H9 (cell line): ENCODE data around the gene CERS3. TPM values are rescaled to one million over a fixed set of nuclear protein-coding genes. Genes with fewer than 3 reads are reported as not detected.

ENCODE experiments used
- DNase-seq: peaks from one replicate; pipeline ENCODE4 v3.0.0-alpha.2; 2017
- H2AFZ ChIP-seq: one replicate; pipeline ENCODE4 v1.6.1; 2013; ENCODE audit warnings: mild to moderate bottlenecking, low read length, control low read depth, moderate library complexity
- H2AK5ac ChIP-seq: 2 replicates; pipeline ENCODE4 v1.6.1; 2013; ENCODE audit warnings: low read length, control low read depth, mixed read lengths; ENCODE audit not compliant: insufficient read length
- H2BK120ac ChIP-seq: one replicate; pipeline ENCODE4 v1.6.1; 2013; ENCODE audit warnings: low read depth, mild to moderate bottlenecking, low read length, control low read depth, inconsistent platforms; ENCODE audit not compliant: poor library complexity, severe bottlenecking
- H2BK12ac ChIP-seq: 2 replicates; pipeline ENCODE4 v1.6.1; 2013; ENCODE audit warnings: low read length, control low read depth, mixed read lengths, low read depth; ENCODE audit not compliant: insufficient read length
- H2BK15ac ChIP-seq: 2 replicates; pipeline ENCODE4 v1.6.1; 2013; ENCODE audit warnings: low read depth, low read length, control low read depth
- H2BK20ac ChIP-seq: one replicate; pipeline ENCODE4 v1.6.1; 2013; ENCODE audit warnings: low read depth, mild to moderate bottlenecking, low read length, control low read depth, inconsistent platforms; ENCODE audit not compliant: poor library complexity, severe bottlenecking
- H2BK5ac ChIP-seq: 2 replicates; pipeline ENCODE4 v1.6.1; 2013; ENCODE audit warnings: low read length, control low read depth, mixed read lengths; ENCODE audit not compliant: insufficient read length
- H3K14ac ChIP-seq: 2 replicates; pipeline ENCODE4 v1.6.1; 2013; ENCODE audit warnings: low read length, control low read depth; ENCODE audit not compliant: insufficient read depth
- H3K18ac ChIP-seq: 2 replicates; pipeline ENCODE4 v1.6.1; 2013; ENCODE audit warnings: low read depth, mild to moderate bottlenecking, mixed read lengths, low read length, control low read depth; ENCODE audit not compliant: insufficient read length
- H3K23ac ChIP-seq: 2 replicates; pipeline ENCODE4 v1.6.1; 2013; ENCODE audit warnings: low read length, control low read depth, mixed read lengths, low read depth; ENCODE audit not compliant: insufficient read length
- H3K23me2 ChIP-seq: 2 replicates; pipeline ENCODE4 v1.6.1; 2013; ENCODE audit warnings: low read depth, mild to moderate bottlenecking, mixed read lengths, low read length, control low read depth; ENCODE audit not compliant: insufficient read length, poor library complexity, severe bottlenecking
- H3K27ac ChIP-seq: 2 replicates; pipeline ENCODE4 v1.5.1; 2013; ENCODE audit warnings: low read length, control low read depth, mixed read lengths, low read depth; ENCODE audit not compliant: insufficient read length
- H3K27me3 ChIP-seq: 2 replicates; pipeline ENCODE4 v1.6.1; 2013; ENCODE audit warnings: low read length, control low read depth, inconsistent platforms; ENCODE audit not compliant: insufficient read depth
- H3K4ac ChIP-seq: 2 replicates; pipeline ENCODE4 v1.6.1; 2013; ENCODE audit warnings: low read depth, mild to moderate bottlenecking, control low read depth, inconsistent platforms, low read length, moderate library complexity
- H3K4me1 ChIP-seq: 2 replicates; pipeline ENCODE4 v1.6.1; 2013; ENCODE audit warnings: low read length, control low read depth, inconsistent platforms; ENCODE audit not compliant: insufficient read depth
- H3K4me2 ChIP-seq: 2 replicates; pipeline ENCODE4 v1.6.1; 2013; ENCODE audit warnings: low read length, control low read depth, mixed read lengths; ENCODE audit not compliant: insufficient read length, insufficient read depth
- H3K56ac ChIP-seq: 2 replicates; pipeline ENCODE4 v1.6.1; 2013; ENCODE audit warnings: low read depth, mild to moderate bottlenecking, mixed read lengths, low read length, control low read depth; ENCODE audit not compliant: insufficient read length
- H3K79me1 ChIP-seq: 2 replicates; pipeline ENCODE4 v1.6.1; 2013; ENCODE audit warnings: low read depth, mild to moderate bottlenecking, moderate library complexity, low read length, control low read depth, inconsistent platforms; ENCODE audit not compliant: insufficient read depth, poor library complexity, severe bottlenecking
- H3K79me2 ChIP-seq: 2 replicates; pipeline ENCODE4 v1.6.1; 2013; ENCODE audit warnings: low read length, control low read depth, inconsistent platforms; ENCODE audit not compliant: insufficient read depth
- H3K9ac ChIP-seq: 2 replicates; pipeline ENCODE4 v1.6.1; 2013; ENCODE audit warnings: low read length, control low read depth, mixed read lengths; ENCODE audit not compliant: insufficient read length; ENCODE audit errors: extremely low read depth
- H3K9me3 ChIP-seq: one replicate; pipeline ENCODE4 v1.6.1; 2013; ENCODE audit warnings: low read depth, low read length, inconsistent platforms; ENCODE audit not compliant: control insufficient read depth
- H3T11ph ChIP-seq: one replicate; pipeline ENCODE4 v1.6.1; 2013; ENCODE audit warnings: mild to moderate bottlenecking, low read length, control low read depth, inconsistent platforms
- H4K20me1 ChIP-seq: one replicate; pipeline ENCODE4 v1.6.1; 2013; ENCODE audit not compliant: control insufficient read depth, insufficient read length, insufficient read depth
- H4K5ac ChIP-seq: 2 replicates; pipeline ENCODE4 v1.6.1; 2013; ENCODE audit warnings: low read depth, mild to moderate bottlenecking, mixed read lengths, low read length, control low read depth; ENCODE audit not compliant: insufficient read length
- H4K8ac ChIP-seq: replicated peaks from 2 replicates; pipeline ENCODE4 v1.6.1; 2013; ENCODE audit warnings: low read length, control low read depth, mixed read lengths, low read depth; ENCODE audit not compliant: insufficient read length
- H4K91ac ChIP-seq: 2 replicates; pipeline ENCODE4 v1.6.1; 2013; ENCODE audit warnings: low read depth, mild to moderate bottlenecking, moderate library complexity, mixed read lengths, low read length, control low read depth; ENCODE audit not compliant: insufficient read length
- H3K27ac Mint-ChIP-seq, 3 experiments: 2 replicates in 2 of 3; 3 replicates in 1 of 3; pipeline ENCODE4 v1.8.0; 2020 to 2021; ENCODE audit warnings: mixed read lengths in 3 of 3, mild to moderate bottlenecking in 1 of 3, moderate library complexity in 1 of 3
- H3K27me3 Mint-ChIP-seq: 2 replicates; pipeline ENCODE4 v1.8.0; 2021; ENCODE audit warnings: low read depth, mild to moderate bottlenecking, moderate library complexity, mixed read lengths
- H3K36me3 Mint-ChIP-seq, 3 experiments: 2 replicates in 2 of 3; 3 replicates in 1 of 3; pipeline ENCODE4 v1.8.0; 2020 to 2021; ENCODE audit warnings: low read depth in 3 of 3, mixed read lengths in 3 of 3; ENCODE audit not compliant: insufficient read depth in 1 of 3
- H3K4me1 Mint-ChIP-seq, 2 experiments: 2 replicates each; pipeline ENCODE4 v1.8.0; 2020; ENCODE audit warnings: mixed read lengths in 2 of 2
- H3K4me3 Mint-ChIP-seq, 2 experiments: 2 replicates in 1 of 2; 3 replicates in 1 of 2; pipeline ENCODE4 v1.8.0; 2020 to 2021; ENCODE audit warnings: mild to moderate bottlenecking in 2 of 2, mixed read lengths in 2 of 2, moderate library complexity in 1 of 2
- H3K9me3 Mint-ChIP-seq, 2 experiments: 2 replicates in 1 of 2; 3 replicates in 1 of 2; pipeline ENCODE4 v1.8.0; 2020; ENCODE audit warnings: mild to moderate bottlenecking in 2 of 2, mixed read lengths in 2 of 2, moderate library complexity in 1 of 2
- WGBS: extraction: QIAGEN DNeasy Blood & Tissue Kit; methylation state at CpG from one replicate; pipeline ENCODE4 v1.1.7; 2013; ENCODE audit warnings: missing lambda C conversion rate, low lambda C conversion rate, mixed read lengths; ENCODE audit not compliant: insufficient read length; ENCODE audit errors: extremely low coverage; 5-methylcytosine and 5-hydroxymethylcytosine counted together
- total RNA-seq: library from RNA; stranded (reverse); gene quantifications from 2 replicates; pipeline ENCODE4 v1.2.1, GENCODE V29; 2021
- TF ChIP-seq, protein P1 (sequence below): fragments of 200-600 bp; sonication (generic); conservative IDR thresholded peaks from 3 replicates; pipeline ENCODE4 v1.8.0; 2021; ENCODE audit warnings: antibody characterized with exemption, mild to moderate bottlenecking

CERS3 gene
- total RNA-seq, 1 experiment from 2014 or later: 1.4 TPM

DNA sequence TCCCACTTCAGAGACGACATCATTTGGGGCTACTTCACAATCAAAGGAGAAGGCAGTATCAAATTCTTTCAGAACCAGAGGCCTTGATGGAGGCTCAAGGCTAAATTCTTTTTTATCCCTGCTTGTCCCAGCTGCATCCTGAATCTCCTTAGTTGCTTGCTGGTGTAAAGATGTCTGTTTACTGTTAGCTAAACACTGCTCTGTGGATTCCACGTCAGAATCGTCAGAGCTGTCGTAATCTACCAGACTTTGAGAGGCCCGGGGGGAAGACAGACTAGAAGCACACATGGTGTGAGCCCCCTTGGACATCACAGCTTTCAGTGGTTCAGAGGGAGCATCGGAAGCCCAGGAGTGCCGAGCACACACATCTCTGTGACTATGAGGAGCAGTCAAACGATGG lies 40.6 kb upstream of the CERS3 start:
- TF ChIP-seq, protein P1, sequence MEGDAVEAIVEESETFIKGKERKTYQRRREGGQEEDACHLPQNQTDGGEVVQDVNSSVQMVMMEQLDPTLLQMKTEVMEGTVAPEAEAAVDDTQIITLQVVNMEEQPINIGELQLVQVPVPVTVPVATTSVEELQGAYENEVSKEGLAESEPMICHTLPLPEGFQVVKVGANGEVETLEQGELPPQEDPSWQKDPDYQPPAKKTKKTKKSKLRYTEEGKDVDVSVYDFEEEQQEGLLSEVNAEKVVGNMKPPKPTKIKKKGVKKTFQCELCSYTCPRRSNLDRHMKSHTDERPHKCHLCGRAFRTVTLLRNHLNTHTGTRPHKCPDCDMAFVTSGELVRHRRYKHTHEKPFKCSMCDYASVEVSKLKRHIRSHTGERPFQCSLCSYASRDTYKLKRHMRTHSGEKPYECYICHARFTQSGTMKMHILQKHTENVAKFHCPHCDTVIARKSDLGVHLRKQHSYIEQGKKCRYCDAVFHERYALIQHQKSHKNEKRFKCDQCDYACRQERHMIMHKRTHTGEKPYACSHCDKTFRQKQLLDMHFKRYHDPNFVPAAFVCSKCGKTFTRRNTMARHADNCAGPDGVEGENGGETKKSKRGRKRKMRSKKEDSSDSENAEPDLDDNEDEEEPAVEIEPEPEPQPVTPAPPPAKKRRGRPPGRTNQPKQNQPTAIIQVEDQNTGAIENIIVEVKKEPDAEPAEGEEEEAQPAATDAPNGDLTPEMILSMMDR: no peak
- H4K8ac ChIP-seq: no peak overlapping the region
- H3K9ac ChIP-seq: no peak overlapping the region
- no peak overlapping the region for H3K23ac ChIP-seq
- H3K4me1 Mint-ChIP-seq: no peaks in the 10 kb centered on the region
- no peak overlapping the region for H2BK15ac ChIP-seq
- H2BK12ac ChIP-seq: no peak overlapping the region
- H2BK20ac ChIP-seq: no peak overlapping the region
- no peak overlapping the region for H3K27ac ChIP-seq
- H3K4me1 ChIP-seq: no peaks in the 10 kb centered on the region
- H3K18ac ChIP-seq: no peak overlapping the region
- no peak overlapping the region for H2AFZ ChIP-seq
- no peak overlapping the region for H4K5ac ChIP-seq
- no peaks in the 10 kb centered on the region for H3K27me3 Mint-ChIP-seq
- no peaks in the 10 kb centered on the region for H3K9me3 Mint-ChIP-seq
- WGBS: no CpG with 5 or more reads among the region's 8 CpGs
- H3K23me2 ChIP-seq: no peaks in the 10 kb centered on the region
- H3K4me3 Mint-ChIP-seq: no peak overlapping the region
- no peak overlapping the region for H3K14ac ChIP-seq
- H3K27ac Mint-ChIP-seq: no peak overlapping the region
- no peak overlapping the region for H3K4me2 ChIP-seq
- H4K20me1 ChIP-seq: no peaks in the 10 kb centered on the region
- H2BK5ac ChIP-seq: no peak overlapping the region
- no peaks in the 10 kb centered on the region for H3K27me3 ChIP-seq
- no peak for DNase-seq
- no peak overlapping the region for H4K91ac ChIP-seq
- no peak overlapping the region for H2BK120ac ChIP-seq
- H3K9me3 ChIP-seq: no peaks in the 10 kb centered on the region
- H2AK5ac ChIP-seq: no peak overlapping the region
- H3K79me1 ChIP-seq: no peaks in the 10 kb centered on the region
- H3K56ac ChIP-seq: no peak overlapping the region
- H3T11ph ChIP-seq: no peak overlapping the region
- H3K36me3 Mint-ChIP-seq: peaks cover 4 to 16% (median 5%) of the 10 kb centered on the region in 3 experiments; a peak in 4 of 7 replicates
- H3K79me2 ChIP-seq: no peaks in the 10 kb centered on the region
- no peak overlapping the region for H3K4ac ChIP-seq
